Stimulated activated CD4-positive, alpha-beta T cell treated with anti-CD3 and anti-CD28 coated beads, Interleukin-15, amount 100 ng/mL, for 24 hours (primary cell): ENCODE results near the gene M1AP.

Experiments
- DNase-seq: peaks from one replicate; pipeline ENCODE4 v3.0.0-alpha.2; 2020

M1AP gene

DNA sequence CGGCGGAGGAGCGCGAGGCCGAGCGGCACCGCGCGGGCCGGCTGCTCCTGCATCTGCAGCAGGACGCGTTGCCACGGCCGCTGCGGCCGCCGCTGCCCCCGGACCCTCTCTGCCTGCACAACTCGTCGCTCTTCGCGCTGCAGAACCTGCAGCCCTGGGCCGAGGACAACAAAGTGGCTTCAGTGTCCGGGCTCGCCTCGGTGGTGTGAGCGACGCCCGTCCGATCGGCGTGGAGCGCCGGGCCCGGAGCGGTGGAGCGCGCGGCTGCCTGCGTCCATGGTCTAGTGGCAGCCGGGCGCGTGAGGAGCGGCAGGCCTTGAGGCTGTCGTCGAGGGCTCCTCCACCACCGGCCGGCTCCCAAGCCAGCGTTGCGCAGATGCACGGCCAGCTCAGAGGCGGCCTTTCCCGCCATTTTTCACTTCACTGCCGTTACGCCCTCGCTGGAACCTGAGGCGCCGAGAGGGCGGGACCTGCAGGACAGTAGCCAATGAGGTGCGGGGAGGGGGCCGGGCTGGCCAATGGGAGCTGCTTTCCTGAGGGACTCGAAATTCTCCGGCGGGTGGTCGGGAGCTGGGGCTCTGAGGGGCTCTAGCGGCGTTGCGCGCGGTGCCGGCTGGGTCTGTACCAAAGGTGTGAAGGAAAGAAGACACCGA is 132.0 kb downstream of the M1AP start:
- DNase-seq: peak; percentile 84

DNA sequence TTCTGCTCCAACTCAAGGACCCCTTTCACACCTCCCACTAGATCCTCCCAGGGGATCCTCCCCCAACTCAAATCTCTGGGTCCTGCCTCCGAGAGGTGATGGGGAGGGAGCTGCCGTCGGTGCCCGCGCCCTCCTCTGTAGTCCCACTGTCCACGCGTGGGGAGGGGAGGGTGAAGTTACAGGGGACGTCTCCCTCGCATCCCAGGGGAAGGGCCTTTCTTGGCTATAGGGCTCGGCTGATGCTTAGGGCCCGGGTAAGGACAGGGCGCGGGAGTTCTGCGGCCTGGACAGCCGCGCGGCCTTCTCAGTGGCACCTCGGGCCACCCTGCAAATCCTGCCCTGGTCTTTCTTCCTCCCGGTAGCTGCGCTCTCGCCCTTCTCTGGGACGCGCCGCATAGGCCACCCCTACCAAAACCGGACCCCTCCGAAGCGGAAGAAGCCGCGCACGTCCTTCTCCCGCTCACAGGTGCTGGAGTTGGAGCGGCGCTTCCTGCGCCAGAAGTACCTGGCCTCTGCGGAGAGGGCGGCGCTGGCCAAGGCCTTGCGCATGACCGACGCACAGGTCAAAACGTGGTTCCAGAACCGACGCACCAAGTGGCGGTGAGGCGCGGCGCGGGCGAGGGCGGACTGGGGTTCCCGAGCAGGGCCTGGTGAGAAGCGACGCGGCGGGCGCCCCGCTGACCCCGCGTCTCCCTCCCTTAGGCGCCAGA is 132.7 kb downstream of the M1AP start:
- peak; percentile 37 for DNase-seq

DNA sequence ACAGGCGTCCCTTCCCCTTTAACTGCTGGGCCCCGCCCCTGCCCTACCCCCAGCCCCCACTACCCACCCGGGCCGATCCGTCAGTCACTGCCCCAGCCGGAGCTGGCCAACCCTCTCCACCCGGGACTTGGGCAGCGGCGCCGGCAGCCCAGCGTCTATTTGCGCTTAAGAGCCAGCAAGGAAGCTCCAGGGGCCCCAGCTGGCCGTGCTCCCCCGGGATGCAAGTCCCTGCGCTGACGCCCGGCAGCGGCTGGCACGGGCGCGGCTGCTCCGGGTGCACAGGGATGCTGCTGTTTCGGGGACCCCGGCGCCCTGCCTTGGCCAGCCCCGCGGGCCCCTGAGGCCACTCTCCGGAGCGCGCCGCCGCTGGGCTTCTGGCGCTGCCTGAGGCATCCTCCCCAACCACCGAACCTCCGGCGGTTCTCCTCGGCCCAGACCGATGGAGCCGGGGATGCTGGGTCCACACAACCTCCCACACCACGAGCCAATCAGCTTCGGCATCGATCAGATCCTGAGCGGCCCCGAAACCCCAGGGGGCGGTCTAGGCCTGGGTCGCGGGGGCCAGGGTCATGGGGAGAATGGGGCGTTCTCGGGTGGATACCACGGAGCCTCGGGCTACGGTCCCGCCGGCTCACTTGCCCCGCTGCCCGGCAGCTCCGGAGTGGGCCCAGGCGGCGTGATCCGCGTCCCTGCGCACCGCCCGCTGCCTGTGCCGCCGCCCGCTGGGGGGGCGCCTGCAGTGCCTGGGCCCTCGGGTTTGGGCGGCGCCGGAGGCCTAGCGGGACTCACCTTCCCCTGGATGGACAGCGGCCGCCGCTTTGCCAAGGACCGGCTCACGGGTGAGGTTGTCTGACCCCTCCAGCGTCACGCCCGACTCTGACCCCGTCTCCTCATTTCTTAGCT is 133.5 kb downstream of the M1AP start, which contains the start of gene TLX2:
Gene TLX2 (plus strand): TSS at position 83 of the 903 bp plus-strand sequence. CDS start 357 bp downstream, at position 440.
- DNase-seq: peak; percentile 32

DNA sequence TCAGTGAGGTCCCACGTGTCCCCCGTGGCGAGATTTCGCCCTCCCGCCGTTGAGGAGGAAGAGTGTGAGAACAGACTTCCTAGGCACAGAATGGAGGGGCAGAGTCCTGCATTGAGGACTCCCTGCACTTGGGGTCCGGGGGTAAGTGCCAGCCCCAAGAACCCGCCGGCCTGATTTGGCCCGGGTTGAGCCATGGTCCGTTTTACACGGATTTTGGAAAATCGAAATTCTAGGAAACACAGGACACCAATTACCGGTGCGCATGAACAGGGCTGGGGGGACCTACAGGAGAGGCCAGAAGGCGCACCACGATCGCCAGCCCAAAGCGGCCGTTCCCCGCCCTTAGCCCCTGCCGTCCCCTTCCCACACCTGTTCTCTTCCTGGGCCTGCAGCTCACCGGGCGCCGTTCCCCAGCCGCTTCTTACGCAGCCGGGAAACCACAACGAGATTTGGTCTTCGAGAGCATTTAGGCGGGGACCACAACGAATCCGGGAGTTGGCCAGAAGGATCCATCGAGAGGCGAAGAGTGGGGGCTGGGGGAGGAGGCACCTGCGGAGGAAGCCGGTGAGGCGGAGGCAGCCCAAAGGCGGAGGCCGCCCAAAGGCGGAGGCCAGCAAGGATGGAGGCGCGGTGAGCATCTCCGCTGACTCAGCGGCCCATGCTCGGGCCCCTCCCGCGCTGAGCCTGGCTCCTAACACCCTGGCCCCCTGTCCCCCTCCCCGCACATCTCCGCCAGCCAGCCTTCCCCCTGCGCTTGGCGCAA is 134.3 kb downstream of the M1AP start:
- peak; percentile 50 for DNase-seq

DNA sequence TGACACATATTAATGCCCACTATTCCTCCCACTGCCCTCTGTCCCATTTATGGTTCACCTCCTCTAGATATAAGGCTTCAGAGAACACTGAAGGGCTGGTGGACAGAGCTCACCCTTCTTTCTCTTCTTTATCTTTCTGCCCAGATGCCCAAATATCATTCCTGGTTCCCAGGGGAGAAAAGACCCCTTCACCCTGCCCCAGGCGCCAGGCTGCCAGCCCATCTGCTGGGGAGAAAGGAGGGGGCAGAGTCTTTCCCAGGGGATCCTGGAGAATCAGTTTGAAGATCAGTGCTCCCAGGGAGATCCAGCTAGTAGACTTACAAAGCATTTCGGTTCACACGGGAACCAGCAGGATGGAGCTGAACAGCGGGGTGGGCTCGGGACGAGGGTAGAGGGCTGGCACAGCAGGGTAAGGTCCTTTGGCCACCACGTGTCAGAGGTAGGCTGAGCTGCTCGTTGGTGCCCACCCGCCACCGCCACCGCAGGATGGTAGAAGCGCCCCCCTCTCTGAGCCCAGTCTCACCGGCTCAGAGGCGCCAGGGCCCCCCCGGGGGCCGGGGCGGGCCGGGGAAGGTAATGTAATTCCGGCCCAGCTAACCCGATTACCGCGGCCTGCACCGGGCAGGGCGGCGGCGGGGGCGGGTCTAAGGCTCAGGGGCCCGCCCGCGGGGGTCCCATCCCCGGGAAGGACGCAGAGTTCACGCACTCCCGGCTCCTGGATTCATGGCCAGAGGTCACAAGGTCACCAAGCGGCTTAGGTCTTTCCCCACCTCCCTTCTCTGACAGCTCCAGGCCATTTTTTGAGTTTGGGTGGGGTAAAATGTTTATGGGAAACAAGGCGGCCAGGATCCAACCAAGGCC is 135.2 kb downstream of the M1AP start:
- DNase-seq: no peak

DNA sequence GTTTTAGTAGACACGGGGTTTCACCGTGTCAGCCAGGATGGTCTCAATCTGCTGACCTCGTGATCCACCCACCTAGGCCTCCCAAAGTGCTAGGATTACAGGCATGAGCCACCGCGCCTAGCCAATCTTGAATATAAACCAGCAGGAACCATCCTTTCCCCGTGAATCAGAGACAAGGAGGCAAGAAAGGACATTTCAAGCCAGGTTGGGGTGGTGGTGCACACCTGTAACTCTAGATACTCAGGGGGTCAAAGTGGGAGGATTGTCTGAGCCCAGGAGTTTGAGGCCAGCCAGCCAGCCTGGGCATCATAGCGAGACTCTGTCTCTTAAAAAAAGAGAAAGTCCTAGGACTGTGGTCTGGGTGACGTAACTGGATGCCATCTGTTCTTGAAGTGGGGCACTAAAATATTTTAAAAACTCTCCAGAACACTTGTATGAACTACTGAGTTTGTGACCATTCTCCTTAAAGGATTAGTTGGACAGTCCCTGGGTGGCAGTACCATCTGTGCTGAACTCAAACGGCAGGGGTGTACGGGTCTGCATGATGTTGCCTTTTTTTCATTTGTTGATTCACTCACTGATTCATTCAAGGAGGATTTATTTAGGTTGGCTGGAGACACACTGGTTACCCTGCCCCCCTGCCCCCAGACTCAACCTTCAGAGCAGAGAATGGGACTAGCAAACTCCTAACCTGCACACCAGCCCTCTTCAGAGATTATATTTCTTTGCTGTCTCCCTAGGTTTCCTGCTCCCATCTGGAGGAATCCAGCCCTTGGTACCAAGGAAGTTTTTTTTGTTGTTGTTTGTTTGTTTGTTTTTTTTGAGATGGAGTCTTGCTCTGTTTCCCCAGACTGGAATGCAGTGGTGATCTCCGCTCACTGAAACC is 136.8 kb downstream of the M1AP start:
- no peak for DNase-seq

DNA sequence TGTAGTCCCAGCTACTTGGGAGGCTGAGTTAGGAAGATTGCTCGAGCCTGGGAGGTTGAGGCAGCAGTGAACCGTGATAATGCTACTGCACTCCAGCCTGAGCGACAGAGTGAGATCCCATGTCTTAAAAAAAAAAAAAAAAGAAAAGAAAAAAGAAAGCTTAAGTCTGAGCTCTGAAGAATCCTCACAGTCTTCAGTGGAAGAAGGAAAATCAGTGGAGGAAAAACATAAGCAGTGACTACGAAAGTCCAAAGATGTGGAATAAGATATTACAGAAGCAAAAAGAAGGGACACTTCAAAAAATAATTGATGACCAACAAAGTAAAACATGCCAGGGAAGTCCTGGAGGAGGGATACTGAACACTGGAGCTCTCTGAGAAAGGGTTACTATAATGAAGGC is 137.9 kb downstream of the M1AP start:
- no peak for DNase-seq

DNA sequence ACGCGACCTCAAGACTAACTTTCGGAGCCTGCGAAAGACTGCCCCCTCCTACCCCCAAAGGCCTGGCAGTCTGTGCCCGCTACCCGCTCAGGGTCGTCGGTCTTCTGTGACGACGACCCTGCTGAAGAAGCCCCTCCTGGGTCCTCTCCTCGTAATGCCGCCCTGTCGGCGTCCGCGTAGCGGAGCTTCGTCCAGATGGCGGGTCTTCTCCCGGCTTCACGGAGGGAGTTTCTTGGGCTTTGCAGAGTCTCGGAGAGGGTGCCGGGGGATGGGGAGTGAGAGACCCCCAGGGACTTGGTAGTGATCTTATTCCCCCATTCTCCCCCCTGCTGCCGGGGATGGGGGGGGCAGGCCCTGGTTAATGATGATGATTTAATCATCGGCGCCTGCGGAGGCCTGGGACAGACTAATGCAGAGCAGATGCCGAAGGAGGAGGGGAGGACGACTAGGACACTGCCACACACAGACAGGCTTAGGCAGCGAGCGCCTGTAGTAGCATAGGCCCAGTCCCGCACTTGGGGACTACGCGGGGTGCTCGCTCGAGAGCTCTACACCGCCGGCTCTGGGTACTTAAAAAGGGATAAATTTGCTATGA is 140.1 kb downstream of the M1AP start:
- DNase-seq: peak; percentile 25
